VCaP (cell line): ENCODE measurements around the gene FAHD1.

Experiments
- H3K27ac ChIP-seq: fragments of 450-650 bp; 2 replicates; pipeline ENCODE4 v1.5.1; 2017
- TF ChIP-seq, protein P1 (sequence below): fragments of 450-650 bp; conservative IDR thresholded peaks from 2 replicates; pipeline ENCODE4 v1.5.1; 2017; ENCODE audit warnings: mild to moderate bottlenecking, moderate library complexity

Gene FAHD1

DNA sequence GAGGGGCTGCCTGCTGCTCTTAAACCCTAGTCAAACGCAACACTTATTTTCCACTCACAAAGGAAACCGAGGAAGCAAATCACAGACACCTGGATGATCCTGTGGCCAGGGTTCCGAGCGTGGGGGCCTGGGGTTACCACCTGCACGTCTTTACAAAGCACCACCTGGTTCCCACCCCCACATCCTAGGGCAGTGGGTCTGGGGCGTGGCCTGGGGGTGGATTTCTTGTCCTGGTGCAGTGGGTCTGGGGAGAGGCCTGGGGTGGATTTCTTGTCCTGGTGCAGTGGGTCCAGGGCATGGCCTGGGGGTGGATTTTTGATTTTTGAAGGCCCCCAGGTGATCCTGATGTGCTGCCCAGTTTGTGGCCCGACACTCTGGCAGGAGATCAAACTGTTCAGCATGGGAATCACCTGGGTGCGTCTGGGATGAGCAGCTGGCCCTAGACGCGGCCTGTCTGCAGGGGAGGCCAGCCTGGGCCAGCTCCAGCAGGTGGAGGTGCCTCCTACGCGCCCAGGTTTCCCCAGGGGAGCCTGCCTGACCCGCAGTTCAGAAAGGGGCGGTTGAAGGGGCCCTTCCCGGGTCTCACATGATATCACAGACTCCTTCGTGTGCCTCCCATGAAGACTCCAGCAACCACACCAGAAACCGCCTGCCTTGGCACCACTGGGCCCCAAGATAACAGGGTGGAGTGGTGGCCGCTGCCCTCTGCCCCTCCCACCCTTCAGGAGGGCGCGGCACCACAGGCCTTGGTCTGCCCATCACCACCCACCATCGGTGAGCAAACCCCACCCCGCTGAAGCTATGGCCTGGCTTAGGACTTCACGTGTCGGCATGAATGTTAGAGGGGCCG lies 6.7 kb upstream of the FAHD1 start:
- TF ChIP-seq, protein P1, sequence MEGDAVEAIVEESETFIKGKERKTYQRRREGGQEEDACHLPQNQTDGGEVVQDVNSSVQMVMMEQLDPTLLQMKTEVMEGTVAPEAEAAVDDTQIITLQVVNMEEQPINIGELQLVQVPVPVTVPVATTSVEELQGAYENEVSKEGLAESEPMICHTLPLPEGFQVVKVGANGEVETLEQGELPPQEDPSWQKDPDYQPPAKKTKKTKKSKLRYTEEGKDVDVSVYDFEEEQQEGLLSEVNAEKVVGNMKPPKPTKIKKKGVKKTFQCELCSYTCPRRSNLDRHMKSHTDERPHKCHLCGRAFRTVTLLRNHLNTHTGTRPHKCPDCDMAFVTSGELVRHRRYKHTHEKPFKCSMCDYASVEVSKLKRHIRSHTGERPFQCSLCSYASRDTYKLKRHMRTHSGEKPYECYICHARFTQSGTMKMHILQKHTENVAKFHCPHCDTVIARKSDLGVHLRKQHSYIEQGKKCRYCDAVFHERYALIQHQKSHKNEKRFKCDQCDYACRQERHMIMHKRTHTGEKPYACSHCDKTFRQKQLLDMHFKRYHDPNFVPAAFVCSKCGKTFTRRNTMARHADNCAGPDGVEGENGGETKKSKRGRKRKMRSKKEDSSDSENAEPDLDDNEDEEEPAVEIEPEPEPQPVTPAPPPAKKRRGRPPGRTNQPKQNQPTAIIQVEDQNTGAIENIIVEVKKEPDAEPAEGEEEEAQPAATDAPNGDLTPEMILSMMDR: no peak
- no peak overlapping the region for H3K27ac ChIP-seq

DNA sequence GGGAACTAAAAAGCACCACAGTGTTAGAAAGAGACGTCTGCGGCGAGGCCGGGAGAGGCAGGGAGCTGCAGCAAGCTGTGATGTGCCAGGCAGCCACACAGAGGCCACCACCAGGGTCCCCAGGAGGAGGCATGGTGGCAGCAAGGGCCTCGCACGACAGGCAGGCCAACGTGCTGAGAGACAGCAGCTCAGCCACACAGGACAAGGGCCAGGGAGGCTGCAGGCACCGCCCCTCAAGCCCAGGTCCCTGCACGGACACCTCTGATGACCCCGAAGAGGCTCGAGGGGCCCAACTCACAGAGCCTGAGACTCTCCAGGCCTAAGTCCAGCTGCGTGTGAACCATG lies 6.1 kb upstream of the FAHD1 start:
- H3K27ac ChIP-seq: no peak overlapping the region
- TF ChIP-seq, protein P1: no peak

DNA sequence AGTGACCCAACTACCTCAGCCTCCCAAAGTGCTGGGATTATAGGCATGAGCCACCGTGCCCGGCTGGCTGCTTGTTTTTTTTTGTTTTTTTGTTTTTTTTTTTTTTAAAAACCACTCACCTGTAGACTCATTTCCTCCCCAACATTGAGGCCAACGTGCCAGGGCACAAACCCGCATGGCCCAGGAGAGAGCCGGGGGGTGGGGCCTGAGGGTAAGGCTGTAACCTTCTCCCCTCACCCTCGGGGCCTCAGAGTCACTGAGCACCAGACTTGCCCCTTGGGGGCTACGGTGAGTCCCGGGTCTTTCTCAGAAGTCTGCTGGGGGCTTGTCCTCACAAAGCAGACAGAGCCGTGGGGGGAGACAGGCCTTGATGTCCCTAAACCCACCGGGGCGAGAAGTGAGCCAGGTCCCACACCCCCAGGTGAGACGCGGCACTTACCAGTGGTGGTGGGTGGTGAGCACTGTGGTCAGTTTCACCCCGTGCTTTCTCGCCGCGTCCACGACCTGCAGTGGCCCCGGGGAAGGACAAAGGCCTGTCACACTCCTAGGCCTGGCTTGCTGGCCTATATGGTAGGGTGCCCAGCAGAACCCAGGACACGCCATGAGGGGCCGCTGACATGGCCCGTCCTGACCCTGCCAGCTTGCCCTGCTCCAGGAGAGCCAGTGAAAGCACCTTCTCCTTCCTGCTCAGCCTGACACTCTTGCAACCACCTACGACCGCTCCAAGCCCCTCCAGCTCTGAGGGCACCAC lies 5.0 kb upstream of the FAHD1 start:
- TF ChIP-seq, protein P1: no peak
- H3K27ac ChIP-seq: no peak overlapping the region

DNA sequence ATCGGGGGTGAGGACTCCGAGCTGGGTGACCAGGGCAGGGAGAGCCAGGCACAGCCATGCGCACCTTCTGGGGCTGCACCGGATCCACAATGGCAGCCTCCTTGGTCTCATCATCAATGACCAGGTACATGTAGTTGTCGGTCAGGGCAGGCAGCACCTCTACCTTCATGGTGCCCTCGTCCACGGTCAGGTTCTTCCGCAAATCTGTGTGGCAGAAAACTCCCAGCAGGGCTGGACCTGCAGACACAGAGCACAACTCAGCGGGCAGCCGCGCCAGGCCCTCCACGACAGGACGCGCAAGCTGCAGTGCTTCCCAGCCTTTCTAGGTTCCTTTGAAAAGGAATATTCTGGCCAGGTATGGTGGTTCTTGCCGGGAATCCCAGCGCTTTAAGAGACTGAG lies 4.2 kb upstream of the FAHD1 start:
- TF ChIP-seq, protein P1: no peak
- H3K27ac ChIP-seq: no peak overlapping the region

DNA sequence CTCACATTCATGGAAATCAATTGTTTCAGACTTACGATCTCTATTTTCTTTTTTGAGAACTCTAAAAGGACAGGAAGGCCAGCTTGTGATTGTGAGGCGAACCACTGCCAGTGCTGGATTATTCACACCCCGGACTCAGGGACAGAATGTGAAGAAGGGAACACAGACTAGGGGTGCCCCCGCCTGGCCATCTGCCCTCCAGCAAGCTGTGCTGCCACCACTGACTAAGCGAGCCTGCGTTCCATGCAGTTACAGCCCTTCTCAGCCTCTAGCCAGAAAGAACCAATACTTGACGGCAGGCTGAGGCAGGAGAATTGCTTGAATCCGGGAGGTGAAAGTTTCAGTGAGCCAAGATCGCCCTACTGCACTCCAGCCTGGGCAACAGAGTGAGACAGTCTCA lies 3.2 kb upstream of the FAHD1 start:
- no peak overlapping the region for H3K27ac ChIP-seq
- TF ChIP-seq, protein P1: no peak

DNA sequence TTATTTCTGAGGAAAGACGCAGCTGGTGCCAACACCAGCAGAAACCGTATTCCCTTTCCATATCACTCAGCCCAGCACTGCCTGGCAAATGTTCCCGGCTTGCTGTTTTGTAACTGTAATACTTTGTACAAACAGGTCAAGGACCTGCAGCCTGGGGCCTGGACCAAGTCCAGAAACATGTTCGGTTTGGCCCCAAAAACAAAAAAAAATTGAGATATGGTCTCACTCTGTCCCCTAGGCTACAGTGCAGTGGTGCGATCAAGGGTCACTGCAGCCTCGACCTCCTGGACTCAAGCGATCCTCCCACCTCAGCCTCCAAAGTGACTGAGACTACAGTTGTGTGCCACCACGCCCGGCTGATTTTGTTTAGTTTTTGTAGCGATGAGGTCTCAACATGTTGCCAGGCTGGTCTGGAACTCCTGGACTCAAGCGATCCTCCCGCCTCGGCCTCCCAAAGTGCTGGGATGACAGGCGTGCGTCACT lies 1.6 kb upstream of the FAHD1 start:
- TF ChIP-seq, protein P1: no peak
- H3K27ac ChIP-seq: peak overlapping the region; percentile 80

DNA sequence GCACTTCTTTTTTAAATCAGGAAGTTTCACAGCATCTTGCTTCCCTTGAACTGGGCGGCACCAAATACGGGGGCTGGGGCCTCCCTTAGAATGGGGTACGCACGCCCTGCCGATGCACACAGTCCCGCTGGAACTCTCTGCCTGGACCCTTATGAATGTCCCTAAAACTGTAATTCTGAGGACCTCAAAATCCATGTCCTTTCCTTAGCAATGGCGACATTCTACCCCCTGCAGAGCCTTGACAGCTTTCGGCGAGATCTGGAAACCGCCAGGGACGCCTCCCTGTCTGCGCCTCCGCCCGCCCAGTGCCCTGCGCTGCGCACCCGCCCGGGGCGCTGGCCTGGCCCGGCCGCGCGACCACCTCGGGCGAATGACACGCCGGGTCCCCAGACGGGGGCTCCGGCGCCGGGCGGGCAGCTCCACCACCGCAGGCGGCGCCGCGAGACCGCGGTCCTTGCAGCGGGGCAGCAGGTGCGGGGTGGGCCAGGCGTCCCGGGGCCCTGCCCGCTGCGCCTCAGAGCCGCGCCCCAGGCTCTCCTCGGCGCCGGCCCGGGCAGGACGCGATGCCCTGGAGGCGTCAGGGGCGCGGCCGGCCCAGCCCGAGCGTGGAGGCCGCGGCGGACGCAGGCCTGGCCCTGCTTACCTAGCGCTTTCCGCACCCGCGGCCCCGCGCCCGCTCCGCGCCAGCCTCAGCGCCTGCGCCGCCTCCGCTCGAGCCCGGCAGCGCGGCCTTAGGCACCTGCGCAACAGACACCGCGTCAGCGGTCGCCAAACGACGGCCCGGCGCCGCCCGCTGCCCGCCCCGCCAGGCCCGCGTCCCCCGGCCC lies 929 bp upstream of the FAHD1 start:
- TF ChIP-seq, protein P1: peak; percentile 20; the same call in 1 of the 2 replicates
- H3K27ac ChIP-seq: peak overlapping the region; percentile 80
